B cell (primary cell): ENCODE data around the gene SUMO3.

Experiments used
- EZH2 ChIP-seq: IDR thresholded peaks from 2 replicates; pipeline ENCODE4 v1.6.1; 2012; ENCODE audit warnings: borderline replicate concordance, low read depth, mild to moderate bottlenecking, moderate library complexity, low read length; ENCODE audit not compliant: insufficient read depth, poor library complexity, severe bottlenecking
- TF ChIP-seq, protein P1 (sequence below): fragments of 200-600 bp; IDR thresholded peaks from one replicate; pipeline ENCODE4 v1.8.0; 2022; ENCODE audit warnings: antibody characterized with exemption, mild to moderate bottlenecking

GRCh38 chr21:44804762-44805161 is 13.1 kb downstream of the SUMO3 start:
- TF ChIP-seq, protein P1, sequence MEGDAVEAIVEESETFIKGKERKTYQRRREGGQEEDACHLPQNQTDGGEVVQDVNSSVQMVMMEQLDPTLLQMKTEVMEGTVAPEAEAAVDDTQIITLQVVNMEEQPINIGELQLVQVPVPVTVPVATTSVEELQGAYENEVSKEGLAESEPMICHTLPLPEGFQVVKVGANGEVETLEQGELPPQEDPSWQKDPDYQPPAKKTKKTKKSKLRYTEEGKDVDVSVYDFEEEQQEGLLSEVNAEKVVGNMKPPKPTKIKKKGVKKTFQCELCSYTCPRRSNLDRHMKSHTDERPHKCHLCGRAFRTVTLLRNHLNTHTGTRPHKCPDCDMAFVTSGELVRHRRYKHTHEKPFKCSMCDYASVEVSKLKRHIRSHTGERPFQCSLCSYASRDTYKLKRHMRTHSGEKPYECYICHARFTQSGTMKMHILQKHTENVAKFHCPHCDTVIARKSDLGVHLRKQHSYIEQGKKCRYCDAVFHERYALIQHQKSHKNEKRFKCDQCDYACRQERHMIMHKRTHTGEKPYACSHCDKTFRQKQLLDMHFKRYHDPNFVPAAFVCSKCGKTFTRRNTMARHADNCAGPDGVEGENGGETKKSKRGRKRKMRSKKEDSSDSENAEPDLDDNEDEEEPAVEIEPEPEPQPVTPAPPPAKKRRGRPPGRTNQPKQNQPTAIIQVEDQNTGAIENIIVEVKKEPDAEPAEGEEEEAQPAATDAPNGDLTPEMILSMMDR: no peak
- TF ChIP-seq EZH2: no peak
